Ammon's horn (tissue), 1 donor: ENCODE data around the gene SPACA4.
"Not testable (repeated sequence)": the region's sequence is repeated elsewhere in the genome, so short reads cannot be mapped to it uniquely, and the experiment has no call there.

ENCODE experiments used
- DNase-seq: peaks from one replicate; pipeline ENCODE4 v3.0.0-alpha.2; 2016; ENCODE audit warnings: low spot score

Gene SPACA4

DNA sequence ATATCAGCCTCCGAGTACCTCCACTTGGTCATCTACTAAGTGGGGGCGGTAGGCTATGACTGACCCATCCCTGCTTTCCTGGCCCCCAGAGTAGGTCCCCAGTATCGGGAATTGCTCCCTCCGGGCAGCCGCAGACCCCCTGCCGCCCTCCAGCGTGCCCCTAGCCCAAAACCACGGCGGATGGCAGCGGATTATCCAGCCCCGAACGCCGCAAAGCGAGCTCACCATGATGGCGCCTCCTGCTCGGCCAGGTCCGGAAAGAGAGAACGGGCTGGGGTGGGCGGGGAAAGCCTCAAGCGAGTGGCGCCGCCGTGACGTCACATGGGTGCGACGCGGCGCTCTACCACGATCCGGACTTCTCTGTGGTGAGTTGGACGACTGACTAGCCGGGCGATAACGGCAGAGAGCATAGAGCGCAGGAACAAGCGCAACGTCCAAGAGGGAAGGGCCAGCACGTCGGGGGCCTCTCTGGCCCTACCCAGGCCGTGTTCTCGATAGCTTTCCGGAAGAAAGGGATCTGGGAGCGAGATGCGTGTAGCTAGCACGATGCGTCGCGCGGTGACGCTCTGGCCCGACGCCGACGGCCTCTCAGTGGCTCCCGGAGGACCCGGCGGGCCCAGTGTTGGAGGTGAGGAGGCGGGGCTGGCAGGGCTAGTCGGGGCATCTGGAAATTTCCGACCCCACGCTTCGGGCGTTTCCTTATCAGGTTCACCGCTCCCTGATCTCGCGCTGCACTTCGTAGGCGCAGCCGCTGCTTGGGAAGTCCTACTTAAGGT is 12.6 kb downstream of the SPACA4 start, which contains the start of the genes RPL18 and SPHK2:
TSS of gene RPL18 (minus strand) at position 263 of the 776 bp plus-strand sequence. CDS start at position 228, 35 bp downstream.
TSS of gene SPHK2 (plus strand) at position 591 of the 776 bp plus-strand sequence. CDS start 1,009 bp downstream, outside the sequence.
- DNase-seq: peak; percentile 100

DNA sequence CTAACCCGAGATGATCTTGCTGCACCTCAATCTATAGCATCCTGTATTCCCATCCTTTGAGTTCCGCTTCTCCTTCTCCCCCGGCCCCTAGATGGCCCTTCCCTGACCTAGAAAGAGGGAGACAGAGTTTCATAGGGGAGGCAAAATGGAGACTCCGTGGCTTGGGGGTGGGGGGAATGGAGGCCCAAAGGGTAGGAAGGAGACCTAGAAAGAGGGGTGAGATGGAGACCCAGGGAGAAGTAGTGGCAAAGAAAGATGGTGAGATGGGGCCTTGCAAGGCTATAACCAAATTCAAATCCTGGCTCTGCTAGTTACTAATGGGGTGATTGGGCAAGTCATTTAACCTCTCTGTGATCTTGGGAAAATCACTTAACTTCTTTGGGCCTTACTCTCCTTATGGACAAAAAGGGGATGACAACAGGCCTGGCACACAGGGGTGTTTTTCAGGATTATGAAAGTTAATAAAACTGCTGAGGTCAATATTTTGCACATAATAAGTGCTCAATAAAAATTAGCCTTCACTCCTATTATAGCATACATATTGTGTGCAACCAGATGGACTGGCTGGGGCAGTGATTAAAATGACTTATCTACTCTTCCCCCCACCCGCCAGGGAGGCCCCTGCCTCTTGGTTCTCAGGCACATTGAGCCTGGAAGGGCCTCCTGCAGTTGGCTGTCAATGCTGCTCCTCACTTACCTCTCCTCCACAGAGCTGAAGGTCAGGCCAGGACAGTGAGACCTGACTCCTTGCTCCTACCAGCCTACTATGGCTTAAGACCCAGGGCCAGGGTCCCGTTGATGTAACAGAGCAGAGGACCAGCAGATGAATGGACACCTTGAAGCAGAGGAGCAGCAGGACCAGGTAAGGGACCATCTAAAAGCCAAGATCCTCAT is 13.4 kb downstream of the SPACA4 start:
- no peak for DNase-seq

DNA sequence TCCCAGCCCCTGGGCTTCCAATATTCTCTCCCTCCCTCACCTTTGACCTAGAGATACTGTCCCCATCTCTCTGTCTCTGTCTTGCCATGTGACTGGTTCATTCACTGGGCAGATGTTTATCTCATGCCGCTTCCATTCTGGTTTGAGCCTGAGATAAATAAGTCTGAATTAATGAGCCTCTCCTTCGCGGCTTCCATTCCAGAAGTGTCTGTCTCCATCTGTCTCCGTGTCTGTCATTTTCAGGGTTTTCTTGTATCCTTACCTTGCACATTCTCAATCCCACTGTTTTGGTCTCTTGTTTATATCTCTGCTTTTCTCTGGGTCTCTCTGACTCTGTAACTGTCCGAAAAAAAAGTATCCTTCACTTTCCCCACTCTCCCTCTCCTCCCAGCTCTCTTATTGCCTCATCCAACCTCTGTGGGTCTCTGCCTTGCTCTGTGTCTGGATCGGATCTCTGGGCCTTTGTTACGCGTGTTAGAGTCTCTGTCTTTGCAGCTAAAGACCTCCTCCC is 17.1 kb downstream of the SPACA4 start:
- DNase-seq: no peak

DNA sequence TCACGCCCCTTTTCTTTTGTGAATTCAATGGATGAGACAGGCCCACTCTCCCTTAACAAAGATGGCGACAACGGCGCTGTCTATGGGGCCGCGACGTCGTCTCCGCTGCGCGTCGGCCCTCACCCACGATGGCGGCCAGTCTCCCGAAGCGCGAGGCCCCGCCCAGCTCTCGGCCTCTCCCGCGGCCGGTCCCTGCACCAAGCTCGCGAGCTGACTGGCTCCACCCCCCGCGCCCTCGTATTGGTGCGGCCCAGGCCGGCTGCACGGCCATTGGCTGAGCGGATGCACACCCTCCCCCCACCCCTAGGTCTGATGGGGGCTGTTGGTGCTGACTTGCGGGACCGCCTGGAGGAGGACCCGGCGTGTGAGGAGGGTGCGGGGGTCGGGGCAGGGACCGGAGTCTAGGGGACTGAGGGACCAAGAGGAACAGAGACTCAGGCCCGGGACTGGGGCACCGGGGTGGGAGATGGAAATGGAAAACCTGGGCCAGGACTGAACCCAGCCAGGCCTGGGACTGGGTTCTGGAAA is 17.6 kb downstream of the SPACA4 start:
- DNase-seq: peak; percentile 99

DNA sequence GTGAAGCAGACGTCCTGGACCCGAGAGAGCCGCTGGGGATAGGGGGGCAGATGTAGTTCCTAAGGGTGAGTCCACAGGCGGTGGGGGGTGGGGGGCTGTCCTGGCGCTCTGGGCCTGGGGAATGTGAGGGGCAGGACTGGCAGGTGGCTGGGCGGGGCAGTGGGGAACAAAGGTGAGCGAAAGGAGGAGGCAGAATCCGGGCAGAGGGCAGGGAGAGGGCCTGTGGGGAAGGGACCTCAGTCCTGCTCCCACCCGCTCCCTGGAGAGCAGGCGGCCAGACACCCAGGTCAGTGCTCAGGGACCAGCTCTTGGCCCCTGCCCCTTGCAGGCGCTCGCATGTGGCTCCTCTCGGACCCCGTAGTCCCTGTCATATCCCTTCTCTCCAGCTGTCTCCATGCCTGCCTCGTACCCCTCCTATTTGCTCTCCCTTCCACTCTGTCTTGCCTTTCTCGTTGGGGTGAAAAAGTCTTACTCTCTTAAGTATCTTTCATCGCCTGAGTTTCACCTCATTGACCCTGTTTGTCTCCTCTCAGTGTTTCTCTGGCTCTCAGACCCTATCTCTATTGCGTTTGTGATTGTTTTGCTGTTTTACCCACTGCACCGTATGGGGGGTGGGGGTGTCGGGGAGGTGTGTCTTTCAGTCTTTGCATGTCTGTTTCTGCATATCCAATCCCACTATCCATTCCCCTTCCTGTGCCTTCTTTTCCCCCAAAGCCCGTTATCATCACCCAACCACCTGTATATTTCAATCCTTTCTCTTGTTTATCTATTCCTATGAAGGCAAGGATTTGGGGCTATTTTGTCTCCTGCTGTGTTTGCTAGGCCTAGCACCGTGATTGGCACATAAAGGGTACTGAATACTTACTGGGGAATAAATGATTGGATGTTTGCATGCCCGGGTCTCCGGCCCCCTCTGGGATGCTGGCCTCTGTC is 18.5 kb downstream of the SPACA4 start:
- no peak for DNase-seq

DNA sequence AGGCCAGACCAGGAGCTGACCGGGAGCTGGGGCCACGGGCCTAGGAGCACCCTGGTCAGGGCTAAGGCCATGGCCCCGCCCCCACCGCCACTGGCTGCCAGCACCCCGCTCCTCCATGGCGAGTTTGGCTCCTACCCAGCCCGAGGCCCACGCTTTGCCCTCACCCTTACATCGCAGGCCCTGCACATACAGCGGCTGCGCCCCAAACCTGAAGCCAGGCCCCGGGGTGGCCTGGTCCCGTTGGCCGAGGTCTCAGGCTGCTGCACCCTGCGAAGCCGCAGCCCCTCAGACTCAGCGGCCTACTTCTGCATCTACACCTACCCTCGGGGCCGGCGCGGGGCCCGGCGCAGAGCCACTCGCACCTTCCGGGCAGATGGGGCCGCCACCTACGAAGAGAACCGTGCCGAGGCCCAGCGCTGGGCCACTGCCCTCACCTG is 19.4 kb downstream of the SPACA4 start:
- no peak for DNase-seq

DNA sequence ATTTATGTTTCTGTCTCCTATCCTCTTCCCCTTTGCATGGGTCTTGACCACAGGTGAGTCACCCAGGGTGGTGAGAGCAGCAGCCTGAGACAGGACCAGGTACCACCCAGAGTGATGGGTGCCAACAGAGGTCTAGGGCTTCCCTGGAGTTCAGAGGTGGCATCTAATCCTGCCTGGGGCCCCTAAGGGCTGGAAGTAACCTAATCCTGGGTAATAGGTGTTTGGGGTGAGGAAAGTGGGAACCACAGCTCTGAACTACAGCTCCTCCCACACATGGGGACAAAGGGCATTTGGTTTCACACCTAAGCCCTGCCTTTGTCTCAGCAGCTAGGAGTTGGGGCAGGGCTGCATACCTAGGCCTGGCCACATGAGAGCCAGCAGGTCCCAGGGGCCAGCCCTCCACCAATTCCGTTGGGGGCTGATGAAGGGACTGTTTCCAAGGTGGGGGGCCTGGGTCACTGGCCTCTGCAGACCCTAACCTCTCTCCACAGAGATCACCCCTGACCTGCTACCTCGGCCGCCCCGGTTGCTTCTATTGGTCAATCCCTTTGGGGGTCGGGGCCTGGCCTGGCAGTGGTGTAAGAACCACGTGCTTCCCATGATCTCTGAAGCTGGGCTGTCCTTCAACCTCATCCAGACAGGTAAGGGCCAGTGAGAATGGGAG is 20.8 kb downstream of the SPACA4 start:
- DNase-seq: no peak

DNA sequence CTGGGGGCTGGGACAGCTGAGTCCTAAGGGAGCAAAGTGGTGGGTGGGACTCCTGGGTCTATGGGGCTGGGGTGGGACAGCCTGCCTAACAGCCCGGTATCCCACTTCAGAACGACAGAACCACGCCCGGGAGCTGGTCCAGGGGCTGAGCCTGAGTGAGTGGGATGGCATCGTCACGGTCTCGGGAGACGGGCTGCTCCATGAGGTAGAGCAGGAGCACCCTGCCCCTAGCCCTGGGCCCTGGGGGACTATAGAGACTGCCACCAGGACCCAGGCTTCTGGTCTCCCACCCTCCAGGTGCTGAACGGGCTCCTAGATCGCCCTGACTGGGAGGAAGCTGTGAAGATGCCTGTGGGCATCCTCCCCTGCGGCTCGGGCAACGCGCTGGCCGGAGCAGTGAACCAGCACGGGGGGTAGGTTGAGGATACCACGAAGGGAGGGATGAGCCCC is 21.3 kb downstream of the SPACA4 start:
- no peak for DNase-seq

DNA sequence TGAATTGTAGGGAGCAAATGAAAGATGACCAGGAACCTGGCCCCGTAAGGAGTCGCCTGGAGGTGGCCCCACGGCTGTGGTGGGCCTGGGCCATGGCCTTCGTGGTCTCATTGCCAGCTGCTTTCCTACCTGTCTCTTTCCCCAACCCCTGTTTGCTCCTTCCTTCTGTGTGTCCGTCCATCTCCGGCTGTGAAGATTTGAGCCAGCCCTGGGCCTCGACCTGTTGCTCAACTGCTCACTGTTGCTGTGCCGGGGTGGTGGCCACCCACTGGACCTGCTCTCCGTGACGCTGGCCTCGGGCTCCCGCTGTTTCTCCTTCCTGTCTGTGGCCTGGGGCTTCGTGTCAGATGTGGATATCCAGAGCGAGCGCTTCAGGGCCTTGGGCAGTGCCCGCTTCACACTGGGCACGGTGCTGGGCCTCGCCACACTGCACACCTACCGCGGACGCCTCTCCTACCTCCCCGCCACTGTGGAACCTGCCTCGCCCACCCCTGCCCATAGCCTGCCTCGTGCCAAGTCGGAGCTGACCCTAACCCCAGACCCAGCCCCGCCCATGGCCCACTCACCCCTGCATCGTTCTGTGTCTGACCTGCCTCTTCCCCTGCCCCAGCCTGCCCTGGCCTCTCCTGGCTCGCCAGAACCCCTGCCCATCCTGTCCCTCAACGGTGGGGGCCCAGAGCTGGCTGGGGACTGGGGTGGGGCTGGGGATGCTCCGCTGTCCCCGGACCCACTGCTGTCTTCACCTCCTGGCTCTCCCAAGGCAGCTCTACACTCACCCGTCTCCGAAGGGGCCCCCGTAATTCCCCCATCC is 22.1 kb downstream of the SPACA4 start:
- DNase-seq: no peak

DNA sequence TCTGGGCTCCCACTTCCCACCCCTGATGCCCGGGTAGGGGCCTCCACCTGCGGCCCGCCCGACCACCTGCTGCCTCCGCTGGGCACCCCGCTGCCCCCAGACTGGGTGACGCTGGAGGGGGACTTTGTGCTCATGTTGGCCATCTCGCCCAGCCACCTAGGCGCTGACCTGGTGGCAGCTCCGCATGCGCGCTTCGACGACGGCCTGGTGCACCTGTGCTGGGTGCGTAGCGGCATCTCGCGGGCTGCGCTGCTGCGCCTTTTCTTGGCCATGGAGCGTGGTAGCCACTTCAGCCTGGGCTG is 22.7 kb downstream of the SPACA4 start:
- DNase-seq: no peak

DNA sequence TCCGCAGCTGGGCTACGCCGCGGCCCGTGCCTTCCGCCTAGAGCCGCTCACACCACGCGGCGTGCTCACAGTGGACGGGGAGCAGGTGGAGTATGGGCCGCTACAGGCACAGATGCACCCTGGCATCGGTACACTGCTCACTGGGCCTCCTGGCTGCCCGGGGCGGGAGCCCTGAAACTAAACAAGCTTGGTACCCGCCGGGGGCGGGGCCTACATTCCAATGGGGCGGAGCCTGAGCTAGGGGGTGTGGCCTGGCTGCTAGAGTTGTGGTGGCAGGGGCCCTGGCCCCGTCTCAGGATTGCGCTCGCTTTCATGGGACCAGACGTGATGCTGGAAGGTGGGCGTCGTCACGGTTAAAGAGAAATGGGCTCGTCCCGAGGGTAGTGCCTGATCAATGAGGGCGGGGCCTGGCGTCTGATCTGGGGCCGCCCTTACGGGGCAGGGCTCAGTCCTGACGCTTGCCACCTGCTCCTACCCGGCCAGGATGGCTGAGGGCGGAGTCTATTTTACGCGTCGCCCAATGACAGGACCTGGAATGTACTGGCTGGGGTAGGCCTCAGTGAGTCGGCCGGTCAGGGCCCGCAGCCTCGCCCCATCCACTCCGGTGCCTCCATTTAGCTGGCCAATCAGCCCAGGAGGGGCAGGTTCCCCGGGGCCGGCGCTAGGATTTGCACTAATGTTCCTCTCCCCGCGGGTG is 23.2 kb downstream of the SPACA4 start:
- DNase-seq: no peak

DNA sequence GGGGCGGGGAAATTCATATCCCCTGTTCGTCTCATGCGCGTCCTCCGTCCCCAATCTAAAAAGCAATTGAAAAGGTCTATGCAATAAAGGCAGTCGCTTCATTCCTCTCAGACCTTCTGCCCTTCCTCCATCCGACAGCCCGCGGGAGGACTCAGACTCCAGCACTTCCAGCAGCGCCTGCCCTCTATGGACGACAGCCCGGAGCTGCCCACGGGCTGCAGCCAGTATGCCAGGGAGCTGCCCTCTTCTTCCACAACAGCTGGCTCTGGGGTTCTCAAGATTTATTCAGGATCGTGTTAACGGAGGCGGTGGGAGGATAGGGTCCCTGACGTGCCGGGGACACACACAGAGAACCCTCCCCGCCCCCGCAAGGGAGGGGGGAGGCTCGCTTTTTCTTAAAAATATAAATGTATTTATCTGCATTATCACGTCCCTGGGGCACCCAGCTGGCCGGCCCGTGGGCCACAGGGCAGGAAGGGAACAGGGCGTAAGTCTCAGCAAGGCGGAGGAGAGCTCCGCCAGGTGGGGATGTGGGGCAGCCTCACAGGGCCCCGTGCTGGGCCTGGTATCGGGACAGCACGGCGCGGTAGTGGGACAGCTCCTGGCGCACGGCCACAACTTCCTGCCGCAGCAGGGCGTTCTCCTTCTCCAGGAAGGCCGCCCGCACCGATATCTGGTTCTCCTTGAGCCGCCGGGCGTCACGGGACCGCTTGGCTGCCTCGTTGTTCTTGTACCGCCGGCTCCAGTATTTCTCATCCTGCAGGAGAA is 23.9 kb downstream of the SPACA4 start:
- DNase-seq: no peak

DNA sequence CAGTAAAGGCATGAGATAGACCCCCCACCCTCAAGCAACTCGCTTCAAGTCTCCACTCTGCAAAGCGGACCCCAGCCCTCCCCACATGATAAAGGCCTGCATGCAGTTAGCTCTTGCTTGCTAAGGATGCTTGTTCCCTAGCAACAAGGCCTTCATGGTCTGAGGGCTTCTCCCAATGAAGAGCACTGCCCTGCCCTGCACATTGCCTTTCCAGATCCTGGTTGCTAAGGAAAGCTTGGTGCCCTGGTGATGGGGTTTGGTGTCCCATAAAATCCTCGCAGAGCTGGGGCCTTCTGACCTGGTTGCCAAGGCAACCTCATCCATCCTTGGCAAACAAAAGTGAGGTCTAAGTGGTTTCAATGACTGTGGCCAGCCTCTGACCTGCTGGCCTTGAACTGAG is 24.7 kb downstream of the SPACA4 start:
- no peak for DNase-seq

DNA sequence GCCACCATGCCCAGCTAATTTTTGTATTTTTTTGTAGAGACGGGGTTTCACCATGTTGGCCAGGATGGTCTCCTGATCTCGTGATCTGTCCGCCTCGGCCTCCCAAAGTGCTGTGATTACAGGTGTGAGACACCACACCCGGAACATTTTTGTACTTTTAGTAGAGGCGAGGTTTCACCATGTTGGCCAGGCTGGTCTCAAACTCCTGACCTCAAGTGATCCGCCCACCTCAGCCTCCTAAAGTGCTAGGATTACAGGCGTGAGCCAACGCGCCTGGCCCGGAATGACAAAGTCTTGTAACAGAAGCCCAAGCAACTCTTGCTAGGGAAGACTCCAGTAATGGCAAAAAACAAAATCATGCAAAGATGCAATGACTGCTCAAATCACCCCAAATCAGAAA is 25.7 kb downstream of the SPACA4 start:
- DNase-seq: not testable (repeated sequence)

DNA sequence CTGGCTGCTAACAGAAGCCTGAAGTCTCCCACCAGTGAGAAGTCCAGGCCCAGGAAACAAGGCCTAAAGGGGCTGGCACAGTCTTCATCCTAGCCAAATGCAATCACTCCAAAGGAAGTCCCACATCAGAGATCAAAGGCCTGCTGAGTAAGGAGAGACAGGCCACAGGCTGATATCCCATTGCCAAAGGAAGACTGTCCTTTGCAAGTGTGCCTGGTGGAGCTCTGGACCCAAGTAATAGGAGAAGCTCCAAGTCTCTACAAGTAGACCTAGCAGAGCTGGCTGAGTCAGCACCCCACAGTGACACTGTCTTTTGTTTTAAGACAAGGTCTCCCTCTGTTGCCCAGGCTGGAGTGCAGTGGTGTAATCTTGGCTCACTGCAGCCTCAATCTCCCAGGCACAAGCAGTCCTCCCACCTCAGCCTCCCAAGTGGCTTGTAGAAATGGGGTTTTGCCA is 26.2 kb downstream of the SPACA4 start:
- DNase-seq: no peak

DNA sequence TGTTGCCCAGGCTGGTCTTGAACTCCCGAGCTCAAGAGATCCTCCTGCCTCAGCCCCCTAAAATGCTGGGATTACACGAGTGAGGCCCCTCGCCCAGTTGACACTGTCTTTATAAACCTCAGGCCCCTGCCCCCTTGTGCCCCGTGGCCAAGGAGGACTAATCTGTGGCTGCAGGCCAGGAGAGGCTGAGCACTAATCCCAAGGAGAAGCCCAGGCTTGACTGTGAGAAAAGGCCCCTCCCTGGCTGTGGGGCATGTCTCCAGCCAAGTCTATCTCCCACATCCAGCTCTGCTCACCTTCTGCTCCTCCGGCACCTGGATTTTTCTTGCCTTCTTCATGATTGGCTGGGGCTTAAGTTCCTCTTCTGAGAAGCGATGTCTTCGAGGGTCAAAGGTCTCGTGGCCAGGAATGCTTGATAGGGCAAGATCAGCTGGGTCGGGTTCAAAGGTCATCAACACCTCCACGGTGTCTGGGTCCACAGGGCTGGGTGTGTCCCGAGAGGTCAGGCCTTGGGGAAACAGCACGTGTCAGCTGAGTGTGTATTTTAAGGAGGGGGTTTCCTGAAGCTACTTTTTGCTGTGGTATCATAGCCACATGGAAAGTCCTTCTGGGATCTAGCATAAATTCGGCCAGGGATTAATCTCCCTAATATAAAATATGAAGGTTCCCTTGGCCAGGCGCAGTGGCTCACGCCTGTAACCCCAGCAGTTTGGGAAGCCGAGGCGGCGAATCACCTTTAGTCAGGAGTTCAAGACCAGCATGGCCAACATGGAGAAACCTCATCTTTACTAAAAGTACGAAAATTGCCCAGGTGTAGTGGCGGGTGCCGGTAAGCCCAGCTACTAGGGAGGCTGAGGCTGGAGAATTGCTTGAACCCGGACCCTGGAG is 26.9 kb downstream of the SPACA4 start:
- DNase-seq: no peak

DNA sequence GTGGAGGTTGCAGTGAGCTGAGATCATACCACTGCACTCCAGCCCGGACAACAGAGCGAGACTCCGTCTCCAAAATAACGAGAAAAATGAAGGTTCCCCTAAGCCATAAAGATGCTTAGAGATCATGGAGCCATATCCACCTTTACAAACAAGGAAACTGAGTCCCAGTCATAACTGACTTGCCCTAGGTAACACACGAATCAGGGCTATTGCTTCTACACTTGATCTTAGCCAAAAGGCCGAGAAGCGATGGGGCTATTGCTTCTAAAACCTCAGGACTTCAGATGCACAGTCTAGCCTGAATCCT is 27.4 kb downstream of the SPACA4 start:
- DNase-seq: no peak
